A549 treated with AZD9567 at 1 μM for 4 hours (cell line): ENCODE measurements around the gene RETN. TPM values are rescaled to one million over a fixed set of nuclear protein-coding genes. Genes with fewer than 3 reads are reported as not detected.

Experiments used
- total RNA-seq: library from RNA; stranded (reverse); fragments of 200-300 nt; extraction: Qiagen RNA extraction; gene quantifications from 5 replicates; pipeline ENCODE4 v1.2.3, GENCODE V29; 2022; ENCODE audit not compliant: insufficient read depth

Gene RETN, protein sequence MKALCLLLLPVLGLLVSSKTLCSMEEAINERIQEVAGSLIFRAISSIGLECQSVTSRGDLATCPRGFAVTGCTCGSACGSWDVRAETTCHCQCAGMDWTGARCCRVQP
- not detected in 5 replicates for total RNA-seq

DNA sequence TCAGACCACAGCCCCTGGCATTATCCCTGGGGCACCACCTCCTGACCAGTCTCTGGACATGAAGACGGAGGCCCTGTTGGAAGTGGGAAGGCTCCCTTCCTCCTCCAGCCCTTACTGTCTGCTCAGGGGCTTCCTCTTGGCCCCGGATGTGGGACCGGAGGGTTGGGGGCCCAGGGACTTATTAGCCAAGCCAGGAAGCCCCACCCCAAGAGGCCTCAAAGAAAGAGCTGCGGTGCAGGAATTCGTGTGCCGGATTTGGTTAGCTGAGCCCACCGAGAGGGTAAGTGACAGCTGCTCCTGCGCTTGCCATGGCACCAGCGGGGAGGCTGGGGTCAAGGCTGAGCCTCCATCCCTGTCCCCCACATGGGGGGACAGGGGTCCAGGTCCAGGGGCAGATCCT, at the start of gene RETN:
RETN (plus strand) TSS at position 208 of the 400 bp plus-strand sequence. CDS start 278 bp downstream, outside the sequence.

GRCh38 chr19:7629347-7630054, 39.3 kb upstream of the RETN start, which contains the start of the genes PET100 and XAB2:
Gene PET100, plus strand, starts transcription at chr19:7629793. Its CDS starts 41 bp downstream, at chr19:7629834.
Gene XAB2, minus strand, starts transcription at chr19:7629545. Its CDS starts 18 bp downstream, at chr19:7629527.

DNA sequence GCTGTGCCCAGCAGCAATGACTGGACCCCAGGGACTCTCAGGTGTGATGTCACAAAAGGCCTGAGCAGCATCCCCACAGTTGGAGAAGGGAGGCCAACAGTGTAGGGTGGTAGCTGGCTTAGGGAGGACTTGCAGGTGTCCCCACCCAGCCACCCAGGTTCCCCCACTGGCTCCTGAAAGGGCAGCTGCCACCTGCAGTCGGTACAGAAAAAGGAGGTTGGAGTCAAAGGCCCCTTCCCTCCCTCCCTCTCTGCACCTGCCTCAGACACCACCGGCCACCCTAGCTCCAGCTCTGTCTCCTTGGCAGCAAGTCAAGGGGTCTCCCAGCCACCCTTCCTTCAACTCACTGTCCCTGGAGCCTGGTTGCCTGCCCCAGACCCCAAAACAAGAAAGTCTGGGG, 35.2 kb upstream of the RETN start, which contains the start of gene PCP2:
PCP2 (minus strand) TSS at position 22 of the 400 bp plus-strand sequence. CDS start 262 bp downstream, outside the sequence.

GRCh38 chr19:7636691-7637373, 32.0 kb upstream of the RETN start, which contains the start of gene STXBP2:
Gene STXBP2, plus strand, starts transcription at chr19:7637110. Its CDS starts 40 bp downstream, at chr19:7637150.

DNA sequence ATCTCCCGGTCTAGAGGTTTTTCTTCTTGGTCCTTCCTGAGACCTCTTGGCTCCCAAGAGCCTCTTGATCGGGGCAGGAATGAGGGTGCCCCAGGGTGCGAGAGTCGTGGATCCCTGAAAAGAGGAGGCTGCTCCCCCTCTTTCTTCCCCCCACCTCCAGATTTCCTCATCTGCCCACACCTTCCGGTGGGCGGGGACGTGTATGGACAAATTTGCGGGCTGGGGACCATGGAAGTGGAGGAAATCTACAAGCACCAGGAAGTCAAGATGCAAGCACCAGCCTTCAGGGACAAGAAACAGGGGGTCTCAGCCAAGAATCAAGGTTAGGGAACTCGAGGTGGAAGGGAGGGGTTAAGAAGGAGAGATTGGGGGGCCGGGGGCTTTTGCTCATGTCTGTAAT, 8.0 kb downstream of the RETN start, which contains the start of gene MCEMP1:
MCEMP1 (plus strand) TSS at position 237 of the 400 bp plus-strand sequence; CDS start at position 268, 31 bp downstream.

DNA sequence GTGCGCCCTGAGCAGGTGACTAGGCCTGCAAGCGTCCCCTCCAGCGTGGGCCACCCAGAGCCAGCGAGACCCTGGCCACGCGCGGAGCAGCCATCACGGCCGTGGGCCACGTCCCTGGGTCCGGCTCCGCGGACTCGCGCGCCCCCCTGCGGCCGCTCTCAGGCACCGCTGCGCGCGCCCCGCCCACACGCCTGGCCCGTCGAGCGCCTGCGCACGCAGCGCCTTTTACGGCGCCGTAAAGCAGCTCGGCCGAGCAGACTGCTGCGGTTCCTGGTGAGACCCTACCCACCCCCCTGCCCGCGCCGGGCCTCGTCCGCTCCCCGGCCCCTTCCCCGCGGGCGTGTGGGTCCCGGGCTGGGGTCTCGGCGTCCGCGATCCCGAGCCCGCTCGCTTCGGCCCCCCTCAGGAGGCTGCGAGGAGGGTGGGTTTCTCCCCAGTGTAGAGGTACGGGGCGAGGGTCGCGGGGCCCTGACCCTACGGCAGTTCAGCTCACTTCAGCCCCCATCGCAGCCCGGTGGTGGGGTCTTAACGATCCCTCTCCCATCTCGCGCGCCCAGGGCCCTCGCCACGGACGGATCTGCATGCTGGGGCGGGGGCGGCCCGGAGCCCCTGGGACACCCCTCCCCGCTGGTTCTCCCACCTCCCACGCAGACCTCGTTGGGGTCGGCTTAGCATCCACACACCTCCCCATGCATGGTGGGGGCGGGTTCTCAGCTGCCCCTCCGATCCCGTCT, 11.9 kb downstream of the RETN start, which contains the start of gene TRAPPC5:
TRAPPC5 (plus strand) TSS at position 228 of the 734 bp plus-strand sequence. CDS start 1,421 bp downstream, outside the sequence.

DNA sequence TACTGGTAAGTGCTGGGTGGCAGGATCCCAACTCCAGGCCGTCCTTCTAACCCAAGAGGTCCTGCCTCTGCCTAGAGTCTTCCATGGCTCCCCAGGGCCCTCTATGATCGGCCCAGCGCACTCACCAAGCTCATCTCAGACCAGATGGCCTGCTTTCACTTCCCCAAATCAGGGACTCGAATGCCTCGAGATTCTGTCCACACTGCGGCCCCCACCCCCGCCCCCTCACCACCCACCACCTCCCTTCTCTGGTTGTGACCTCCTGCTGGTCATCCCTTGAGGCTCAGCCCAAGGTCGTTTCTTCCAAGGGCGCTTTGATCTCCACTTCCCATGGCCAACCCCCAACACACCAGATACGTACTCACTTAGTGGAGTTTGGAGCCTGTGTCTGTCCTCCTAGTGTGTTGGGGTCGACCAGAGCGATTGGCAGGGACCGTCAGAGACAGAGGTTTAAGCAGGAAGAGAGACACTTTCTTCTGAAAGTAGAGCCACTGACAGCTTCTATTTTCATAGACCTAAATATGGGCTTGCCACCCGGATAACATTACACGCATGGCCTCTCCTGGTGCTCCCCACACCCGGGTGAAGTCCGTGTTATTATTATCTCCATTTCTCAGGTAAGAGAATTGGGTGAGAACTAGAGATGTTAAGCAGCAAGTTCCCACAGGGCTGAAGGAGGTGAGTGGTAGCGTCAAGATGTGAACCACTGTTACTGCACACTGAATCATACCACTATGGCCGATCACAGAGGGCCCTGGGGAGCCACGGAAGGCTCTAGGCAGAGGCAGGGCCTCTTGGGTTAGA, 33.0 kb downstream of the RETN start, which contains the start of gene FCER2:
FCER2 (minus strand) TSS at position 478 of the 804 bp plus-strand sequence. CDS start 2,371 bp downstream, outside the sequence.

Other genes with a start within 250 kb of the RETN start
- 2.2 to 3.0 TPM (median 2.3 TPM) in 5 replicates for gene PEX11G, start 180.0 kb upstream of the RETN start, total RNA-seq
- 14.5 to 23.9 TPM (median 15.7 TPM) in 5 replicates for gene ZNF358, start 152.9 kb upstream of the RETN start, total RNA-seq
- gene MCOLN1, start 146.4 kb upstream of the RETN start, total RNA-seq = 12.1 to 14.0 TPM (median 12.8 TPM) in 5 replicates
- 28.2 to 35.6 TPM (median 32.1 TPM) in 5 replicates for gene PNPLA6, start 133.3 kb upstream of the RETN start, total RNA-seq
- 3.7 to 5.3 TPM (median 5.1 TPM) in 5 replicates for gene CAMSAP3, start 73.2 kb upstream of the RETN start, total RNA-seq
- 22.4 to 28.1 TPM (median 26.4 TPM) in 5 replicates for gene XAB2, start 39.5 kb upstream of the RETN start, total RNA-seq
- gene PET100, start 39.3 kb upstream of the RETN start, total RNA-seq = 51.5 to 94.9 TPM (median 56.4 TPM) in 5 replicates
- gene PCP2, start 35.3 kb upstream of the RETN start, total RNA-seq = not detected in 5 replicates
- gene STXBP2, start 31.9 kb upstream of the RETN start, total RNA-seq = 31.8 to 47.5 TPM (median 40.8 TPM) in 5 replicates
- not detected in 5 replicates for gene MCEMP1, start 8.0 kb downstream of the RETN start, total RNA-seq
- 35.2 to 107 TPM (median 103 TPM) in 5 replicates for gene TRAPPC5, start 11.8 kb downstream of the RETN start, total RNA-seq
- not detected in 5 replicates for gene FCER2, start 33.1 kb downstream of the RETN start, total RNA-seq
- gene CLEC4G, start 63.1 kb downstream of the RETN start, total RNA-seq = not detected in 5 replicates
- gene CD209, start 78.5 kb downstream of the RETN start, total RNA-seq = not detected in 5 replicates
- 0.07 TPM in 1 of 5 replicates, not detected in the others for gene CLEC4M, start 94.2 kb downstream of the RETN start, total RNA-seq
- gene EVI5L, start 161.2 kb downstream of the RETN start, total RNA-seq = 0.50 to 2.1 TPM (median 1.9 TPM) in 5 replicates
- 0.28 to 0.43 TPM (median 0.42 TPM) in 5 replicates for gene PRR36, start 205.3 kb downstream of the RETN start, total RNA-seq
- 5.4 to 7.3 TPM (median 6.9 TPM) in 5 replicates for gene LRRC8E, start 219.5 kb downstream of the RETN start, total RNA-seq
- gene MAP2K7, start 234.8 kb downstream of the RETN start, total RNA-seq = 15.0 to 21.0 TPM (median 17.3 TPM) in 5 replicates
- gene TGFBR3L, start 245.8 kb downstream of the RETN start, total RNA-seq = 1.5 to 2.1 TPM (median 1.8 TPM) in 4 of 5 replicates, not detected in the other